HG02943 (cell line): Measurements from ENCODE around the gene PTAFR.

Source experiments
- ATAC-seq: cut with Tn5 transposase; IDR thresholded peaks from one replicate; pipeline ENCODE4 v1.9.1; 2021; ENCODE audit warnings: mild to moderate bottlenecking, low read depth, moderate library complexity; ENCODE audit not compliant: unreplicated experiment

Gene PTAFR

DNA sequence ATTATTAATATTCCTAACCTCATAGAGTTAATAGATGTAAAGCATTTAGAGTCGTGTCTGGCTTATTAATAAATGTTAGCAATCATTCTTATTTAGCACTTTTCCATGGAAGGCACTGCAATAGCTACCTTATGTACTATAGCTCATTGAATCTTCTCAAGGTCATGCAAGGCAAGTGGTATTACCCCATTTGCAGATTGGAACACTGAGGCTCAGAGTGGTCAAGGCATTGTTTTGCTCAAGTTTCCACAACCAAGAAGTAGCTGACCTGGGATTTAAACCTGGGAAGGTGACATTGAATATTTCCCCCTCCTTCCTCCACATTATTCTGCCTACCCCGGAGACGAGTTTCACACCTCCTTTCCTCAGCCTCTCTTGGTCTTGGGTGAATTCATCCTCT is 50.3 kb downstream of the PTAFR start:
- ATAC-seq: no peak

DNA sequence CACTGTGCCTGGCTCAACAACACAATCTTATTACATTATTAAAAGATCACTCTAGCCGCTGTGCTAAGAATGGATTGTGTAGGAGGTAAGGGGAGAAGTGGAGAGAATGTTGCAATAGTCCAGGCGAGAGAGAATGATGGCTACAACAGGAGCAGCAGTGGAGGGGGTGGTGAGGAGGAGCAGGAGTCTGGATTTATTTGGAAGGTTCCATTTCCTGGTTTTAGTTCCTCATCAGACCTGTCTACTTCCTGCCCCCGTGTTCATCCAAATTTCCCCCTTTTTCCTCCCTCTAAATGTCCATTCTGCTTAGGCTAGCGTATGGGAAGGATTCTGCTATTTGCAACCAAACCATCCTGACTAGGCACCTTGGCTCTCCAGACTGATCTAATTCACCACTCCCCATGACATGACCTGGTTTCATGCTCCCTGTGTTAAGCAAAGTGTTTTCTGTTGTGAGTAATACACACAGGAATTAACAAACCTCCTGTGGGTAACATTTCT is 53.0 kb downstream of the PTAFR start:
- no peak for ATAC-seq

DNA sequence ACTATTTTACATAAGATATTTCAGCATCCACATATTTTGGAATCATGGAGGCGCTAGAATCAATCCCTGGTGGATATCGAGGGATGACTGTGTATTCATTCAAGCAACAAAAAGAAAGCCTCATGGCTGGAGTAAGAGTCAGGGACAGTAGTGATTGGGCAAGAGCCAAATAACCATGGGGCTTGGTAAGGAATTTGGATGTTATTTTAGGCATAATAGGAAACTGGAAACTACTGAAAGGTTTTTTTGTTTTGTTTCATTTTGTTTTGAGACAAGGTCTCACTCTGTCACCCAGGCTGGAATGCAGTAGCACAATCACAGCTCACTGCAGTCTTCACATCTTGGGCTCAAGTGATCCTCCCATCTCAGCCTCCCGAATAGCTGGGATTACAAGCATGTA is 54.3 kb downstream of the PTAFR start:
- ATAC-seq: no peak

DNA sequence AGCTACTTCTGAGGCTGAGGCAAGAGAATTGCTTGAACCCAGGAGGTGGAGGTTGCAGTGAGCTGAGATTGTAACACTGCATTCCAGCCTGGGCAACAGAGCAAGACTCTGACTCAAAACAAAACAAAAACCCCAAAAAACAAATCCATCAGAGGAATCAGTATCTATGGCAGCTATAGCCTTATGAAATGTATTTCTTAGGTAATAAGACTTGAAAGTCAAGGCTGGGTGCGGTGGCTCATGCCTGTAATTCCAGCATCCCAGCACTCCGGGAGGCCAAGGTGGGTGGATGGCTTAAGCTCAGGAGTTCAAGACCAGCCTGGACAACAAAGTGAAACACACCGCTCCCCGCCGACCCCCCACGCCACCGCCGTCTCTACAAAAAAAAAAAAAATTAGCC is 56.9 kb downstream of the PTAFR start:
- ATAC-seq: no peak

DNA sequence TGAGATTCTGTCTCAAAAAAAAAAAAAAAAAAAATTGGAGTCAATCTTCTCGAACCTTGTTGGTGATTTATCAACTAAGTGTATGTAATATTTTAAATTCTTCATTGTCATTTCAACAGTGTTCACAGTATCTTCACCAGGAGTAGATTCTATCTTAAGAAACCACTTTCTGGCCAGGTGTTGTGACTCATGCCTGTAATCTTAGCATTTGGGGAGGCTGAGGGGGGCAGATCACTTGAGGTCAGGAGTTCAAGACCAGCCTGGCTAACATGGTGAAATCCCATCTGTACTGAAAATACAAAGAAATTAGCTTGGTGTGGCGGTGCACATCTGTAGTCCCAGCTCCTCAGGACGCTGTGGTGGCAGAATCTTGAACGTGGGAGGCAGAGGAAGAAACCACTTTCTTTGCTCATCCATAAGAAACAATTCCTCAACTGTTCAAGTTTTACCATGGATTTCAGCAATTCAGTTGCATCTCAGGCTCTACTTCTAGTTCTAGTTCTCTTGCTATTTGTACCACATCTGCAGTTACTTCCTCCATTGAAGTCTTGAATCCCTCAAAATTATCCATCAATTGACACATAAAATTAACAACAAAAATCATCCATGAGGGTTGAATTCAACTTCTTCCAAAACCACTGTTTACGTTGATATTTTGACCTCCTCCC is 57.7 kb downstream of the PTAFR start:
- no peak for ATAC-seq

DNA sequence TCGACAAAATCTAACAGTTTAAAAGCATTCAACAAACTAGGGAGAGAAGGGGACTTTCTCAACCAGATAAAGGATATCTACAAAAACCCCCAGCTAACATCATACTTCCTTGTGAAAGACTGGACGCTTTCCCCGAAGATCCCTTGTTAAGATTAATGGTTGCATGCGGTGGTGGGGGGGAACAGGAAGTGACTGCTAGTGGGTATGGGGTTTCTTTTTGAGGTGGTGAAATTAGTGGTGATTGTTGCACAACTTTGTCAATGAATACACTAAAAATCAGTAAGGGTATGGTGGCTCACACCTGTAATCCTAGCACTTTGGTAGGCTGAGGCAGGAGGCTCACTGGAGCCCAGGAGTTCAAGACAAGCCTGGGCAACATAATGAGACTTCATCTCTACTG is 61.2 kb downstream of the PTAFR start:
- ATAC-seq: no peak

DNA sequence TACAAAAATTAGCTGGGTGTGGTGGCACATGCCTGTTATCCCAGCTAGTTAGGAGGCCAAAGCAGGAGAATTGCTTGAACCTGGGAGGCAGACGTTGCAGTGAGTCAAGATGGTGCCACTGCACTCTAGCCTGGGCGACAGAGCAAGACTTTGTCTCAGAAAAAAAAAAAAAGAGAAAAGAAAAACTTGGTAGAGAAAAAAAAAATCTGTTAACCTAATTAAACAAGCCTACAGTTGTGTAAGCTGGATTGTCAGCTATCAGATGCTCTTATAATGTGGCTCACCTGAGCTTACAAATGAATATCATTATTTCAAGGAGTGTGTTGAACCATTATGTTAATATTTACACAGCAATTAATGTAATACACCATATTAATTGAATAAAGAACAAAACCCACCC is 61.6 kb downstream of the PTAFR start:
- no peak for ATAC-seq

DNA sequence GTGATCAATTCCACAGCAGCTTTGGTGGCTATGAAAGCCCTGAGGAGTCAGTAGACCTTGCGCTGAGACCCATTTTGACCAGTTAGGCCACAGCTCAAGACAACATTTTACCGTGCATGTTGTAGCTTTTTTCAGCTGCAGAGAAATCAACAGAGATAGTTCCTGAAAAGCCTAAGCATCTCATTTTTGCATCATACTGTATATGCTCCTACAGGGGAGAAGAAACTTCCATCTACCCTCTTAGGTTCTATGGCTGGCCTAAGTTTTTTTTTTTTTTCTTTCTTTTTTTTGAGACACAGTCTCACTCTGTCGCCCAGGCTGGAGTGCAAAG is 63.3 kb downstream of the PTAFR start:
- ATAC-seq: no peak

DNA sequence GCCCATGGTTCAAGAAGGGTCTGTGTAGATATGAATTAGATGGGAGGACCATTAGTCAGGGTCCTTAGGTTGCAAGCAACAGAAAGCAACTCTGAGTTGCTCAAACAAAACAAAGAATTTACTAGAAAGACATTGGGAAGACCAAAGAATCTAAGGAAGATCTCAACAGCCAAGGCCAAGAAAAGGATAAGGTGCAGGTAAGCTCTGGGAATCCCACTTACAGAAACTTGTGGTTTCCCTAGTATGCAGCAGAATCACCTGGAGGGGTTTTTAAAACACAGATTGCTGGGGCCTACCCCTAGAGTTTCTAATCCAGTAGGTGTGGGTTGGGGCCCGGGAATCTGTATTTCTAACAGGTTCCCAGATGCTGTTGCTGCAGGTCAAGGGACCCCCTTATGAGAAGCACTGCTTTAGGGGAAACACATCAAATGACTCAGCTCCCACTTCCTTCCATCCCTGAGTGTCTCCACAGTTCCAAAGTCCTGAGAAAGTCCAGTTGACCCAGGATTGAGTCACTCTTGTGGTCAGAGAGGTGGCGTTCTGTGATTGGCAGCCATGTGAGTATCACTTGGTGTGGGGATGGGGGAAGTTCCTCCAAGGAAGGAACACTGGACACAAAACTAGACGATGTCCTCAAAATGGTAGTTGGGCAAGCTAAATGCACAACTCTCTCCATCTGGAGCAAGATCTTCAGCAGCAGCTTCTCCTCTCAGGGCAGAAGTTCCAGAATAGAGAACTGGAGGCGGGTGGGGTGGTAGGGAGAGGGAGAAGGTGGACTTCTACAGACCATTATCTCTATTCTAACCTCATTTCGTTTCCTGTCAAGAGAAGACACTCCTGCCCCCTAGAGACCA is 63.9 kb downstream of the PTAFR start:
- ATAC-seq: no peak

DNA sequence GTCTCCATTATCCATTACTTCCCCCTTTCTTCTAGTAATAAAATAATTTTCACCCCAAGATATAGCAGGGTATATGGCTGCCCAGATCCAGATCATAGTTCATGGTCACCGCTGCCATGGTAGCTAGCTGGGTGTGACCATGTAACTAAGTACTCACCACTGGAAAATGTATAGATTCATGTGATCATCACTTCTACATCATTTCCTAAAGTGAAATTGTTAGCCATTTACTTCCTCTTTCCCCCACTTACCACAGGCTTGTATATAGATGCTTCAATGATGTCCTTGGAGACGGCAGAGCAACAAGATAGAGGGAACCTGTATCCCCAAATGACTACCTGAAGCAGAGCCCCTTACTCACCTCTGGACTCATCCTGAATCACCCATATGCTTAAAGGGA is 65.3 kb downstream of the PTAFR start:
- ATAC-seq: no peak

DNA sequence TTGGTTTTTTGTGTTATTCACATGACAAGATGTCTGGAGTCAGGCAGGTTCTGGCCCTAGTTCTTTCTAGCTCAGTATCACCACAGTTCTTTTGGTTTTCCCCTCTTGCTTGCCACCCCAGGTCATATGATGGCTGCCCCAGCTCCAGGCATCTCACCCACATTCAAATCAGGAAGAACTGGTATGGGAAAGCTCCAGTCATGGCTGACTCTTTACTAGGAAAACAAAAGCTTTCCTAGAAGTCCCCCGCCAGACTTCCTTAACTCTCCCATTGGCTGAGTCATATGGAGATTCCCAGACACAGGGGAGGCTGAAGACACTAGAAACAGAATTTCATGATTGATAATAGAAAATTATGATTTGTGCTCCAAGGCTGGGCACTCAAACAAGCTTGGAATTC is 65.9 kb downstream of the PTAFR start:
- ATAC-seq: no peak

DNA sequence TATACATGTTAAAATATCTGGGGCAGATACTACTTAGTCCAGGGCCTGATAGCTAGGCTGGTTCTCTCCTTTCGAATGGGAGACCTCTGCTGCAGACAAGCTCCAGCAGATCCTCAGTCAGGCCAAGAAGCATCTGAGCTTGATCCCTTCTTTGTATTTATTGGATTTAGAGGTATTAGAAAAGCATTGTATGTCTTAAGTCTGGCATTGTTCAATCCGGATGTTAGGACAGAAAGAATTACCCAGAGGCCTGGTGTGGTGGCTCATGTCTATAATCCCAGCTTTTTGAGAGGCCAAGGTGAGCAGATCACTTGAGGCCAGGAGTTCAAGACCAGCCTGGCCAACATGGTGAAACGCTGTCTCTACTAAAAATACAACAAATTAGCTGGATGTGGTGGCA is 66.9 kb downstream of the PTAFR start:
- no peak for ATAC-seq

DNA sequence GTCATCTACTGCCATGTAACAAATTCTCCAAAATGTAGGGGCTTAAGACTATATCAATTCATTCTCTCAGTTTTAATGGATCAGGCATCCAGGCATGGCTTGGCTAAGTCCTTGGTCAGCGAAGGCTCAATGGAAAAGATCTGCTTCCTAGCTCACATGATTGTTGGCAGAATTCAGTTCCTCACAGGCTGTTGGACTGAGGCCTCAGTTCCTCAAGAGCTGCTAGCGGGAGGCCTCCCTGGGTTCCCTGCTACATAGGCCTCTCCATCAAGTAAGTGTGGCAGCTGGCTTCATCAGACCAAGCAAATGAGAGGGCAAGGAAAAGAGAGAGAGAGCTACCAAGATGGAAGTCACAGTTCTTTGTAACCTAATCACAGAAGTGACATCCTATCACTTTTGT is 68.5 kb downstream of the PTAFR start:
- ATAC-seq: no peak

DNA sequence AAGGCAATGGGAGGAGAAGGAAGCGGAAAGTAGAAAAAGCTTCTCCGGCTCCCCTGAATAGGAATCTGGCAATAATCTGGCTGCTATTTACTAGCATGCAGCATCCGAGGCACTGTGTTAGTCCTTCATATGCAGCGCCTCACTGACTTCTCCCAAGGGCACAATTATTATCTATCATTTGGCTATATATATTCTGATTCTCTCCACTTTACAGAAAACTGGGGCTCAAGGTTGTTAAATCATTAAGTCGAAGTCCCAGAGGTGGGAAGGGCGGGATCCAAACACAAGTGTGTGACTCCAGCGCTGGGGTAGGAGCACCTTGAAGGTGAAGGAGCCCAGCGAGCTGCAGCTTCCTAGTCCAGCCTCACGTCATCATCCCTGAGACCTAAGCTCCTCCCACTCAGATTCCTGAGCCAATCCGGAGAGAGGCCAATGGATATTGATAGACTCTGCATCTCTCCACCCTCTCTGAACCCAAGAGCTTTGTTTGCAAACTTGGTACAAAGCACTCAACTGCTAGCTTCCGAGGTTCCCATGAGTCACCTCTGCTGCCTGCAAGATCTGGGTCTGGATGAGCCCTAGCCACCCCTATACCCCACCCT is 71.5 kb downstream of the PTAFR start:
- no peak for ATAC-seq

DNA sequence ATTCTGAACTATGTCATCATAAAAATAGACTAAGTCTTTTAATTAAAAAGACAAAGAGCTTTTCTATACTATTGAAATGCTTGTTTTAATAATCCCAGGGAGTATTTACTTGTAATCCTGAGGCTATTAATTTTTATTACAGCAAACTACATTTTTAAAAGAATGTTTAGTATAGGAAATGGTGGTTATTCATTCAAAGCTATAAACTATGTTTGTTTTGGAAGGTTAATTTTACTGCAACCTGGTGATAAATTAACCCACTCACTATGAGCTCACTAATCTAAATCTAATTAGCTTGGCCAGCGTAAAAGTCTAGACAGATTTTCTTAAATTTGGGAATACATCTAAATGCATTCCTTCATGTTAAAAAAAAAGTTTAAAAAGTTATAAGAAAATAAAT is 74.3 kb downstream of the PTAFR start:
- ATAC-seq: no peak

DNA sequence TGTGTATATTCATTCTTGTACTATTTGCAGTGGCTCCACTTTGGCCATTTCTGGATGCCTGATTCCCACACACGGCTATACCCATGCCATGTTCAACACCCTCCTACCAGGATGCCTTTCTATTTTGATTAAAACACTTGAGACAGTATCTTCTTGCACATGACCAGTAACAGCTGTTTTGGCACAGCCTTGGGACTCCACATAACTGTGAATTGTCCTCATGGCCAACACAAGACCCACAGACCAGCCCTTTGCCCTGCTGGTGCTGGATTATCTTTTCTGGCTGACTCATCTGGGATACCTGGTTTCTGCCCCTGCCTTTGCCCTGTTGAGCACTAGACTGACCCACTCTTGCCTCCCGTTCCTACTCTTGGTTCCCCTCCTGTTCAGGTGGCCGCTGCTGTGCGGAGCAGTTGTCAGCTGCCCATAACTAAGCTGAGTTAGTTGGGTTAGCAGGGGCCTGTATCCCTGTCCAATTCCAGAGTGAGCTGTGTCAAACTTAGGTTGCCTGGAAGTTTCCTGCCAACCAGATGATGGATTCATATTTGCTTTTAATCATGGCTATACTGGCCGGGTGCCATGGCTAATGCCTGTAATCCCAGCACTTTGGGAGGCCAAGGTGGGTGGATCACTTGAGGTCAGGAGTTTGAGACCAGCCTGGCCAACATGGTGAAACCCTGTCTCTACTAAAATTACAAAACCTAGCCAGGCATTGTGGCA is 77.3 kb downstream of the PTAFR start:
- no peak for ATAC-seq
